Stimulated activated CD4-positive, alpha-beta T cell treated with anti-CD3 and anti-CD28 coated beads, Interleukin-4, amount 100 ng/mL, for 48 hours (primary cell): ENCODE results near the gene ZNF385C.
"Not testable (repeated sequence)": the region's sequence is repeated elsewhere in the genome, so short reads cannot be mapped to it uniquely, and the experiment has no call there.

Experiments
- DNase-seq, 2 donors: peaks; one replicate each; pipeline ENCODE4 v3.0.0-alpha.2; 2020; ENCODE audit warnings: low read depth in 2 of 2

The ZNF385C gene, protein sequence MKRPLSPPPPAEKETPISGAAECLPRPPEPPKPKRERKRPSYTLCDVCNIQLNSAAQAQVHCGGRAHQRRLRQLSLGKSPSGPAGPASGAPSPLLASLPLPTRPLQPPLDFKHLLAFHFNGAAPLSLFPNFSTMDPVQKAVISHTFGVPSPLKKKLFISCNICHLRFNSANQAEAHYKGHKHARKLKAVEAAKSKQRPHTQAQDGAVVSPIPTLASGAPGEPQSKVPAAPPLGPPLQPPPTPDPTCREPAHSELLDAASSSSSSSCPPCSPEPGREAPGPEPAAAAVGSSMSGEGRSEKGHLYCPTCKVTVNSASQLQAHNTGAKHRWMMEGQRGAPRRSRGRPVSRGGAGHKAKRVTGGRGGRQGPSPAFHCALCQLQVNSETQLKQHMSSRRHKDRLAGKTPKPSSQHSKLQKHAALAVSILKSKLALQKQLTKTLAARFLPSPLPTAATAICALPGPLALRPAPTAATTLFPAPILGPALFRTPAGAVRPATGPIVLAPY

DNA sequence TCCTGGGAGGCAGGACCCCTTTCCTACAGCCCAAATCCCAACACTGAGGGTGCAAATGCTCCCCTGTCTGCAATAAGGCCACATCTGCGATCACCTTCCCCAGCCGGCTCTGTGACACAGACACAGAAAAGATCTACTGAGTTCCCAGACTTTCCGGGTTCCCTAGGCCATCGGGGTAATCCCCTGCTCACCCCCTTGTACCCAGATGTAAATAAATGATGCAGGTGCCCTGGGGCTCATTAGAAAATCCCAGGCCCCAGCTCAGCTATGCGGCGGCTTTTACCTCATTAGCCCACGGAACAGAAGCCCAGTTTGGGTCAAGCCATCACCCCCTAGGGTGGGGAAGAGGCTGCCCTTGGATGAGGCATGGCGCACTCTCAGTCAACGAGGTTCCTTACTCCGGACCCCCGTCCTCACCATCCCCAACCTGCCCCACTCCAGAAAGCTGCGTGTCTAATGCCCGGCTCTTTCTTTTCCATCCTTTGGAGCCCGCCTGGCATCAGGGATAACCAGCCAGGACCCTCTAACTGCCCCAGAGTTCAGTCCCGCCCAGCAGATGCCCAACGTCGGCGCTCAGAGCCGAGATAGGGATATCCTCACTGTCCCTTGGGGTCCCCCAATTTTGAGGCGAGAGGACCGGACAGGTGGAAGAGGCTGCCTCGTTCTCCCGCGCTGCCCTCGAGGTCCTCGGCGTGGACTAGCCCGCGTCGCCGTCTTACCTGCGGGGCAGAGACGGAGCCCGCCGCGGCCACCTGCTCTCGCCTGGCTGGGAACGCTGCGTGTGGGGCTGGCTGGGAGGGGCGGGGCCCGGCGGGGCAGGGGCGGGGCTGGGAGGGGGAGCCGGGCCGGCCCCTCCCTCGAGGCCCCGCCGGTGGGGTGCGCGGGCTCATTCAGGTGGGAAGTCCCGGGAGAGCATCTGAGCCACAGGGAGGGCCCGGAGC, at the start of gene ZNF385C:
Gene ZNF385C, minus strand, starts transcription at position 783 of the 941 bp plus-strand sequence. CDS start 35,417 bp downstream, outside the sequence.
- DNase-seq = peak in 1 of 2 donors; percentile 45

DNA sequence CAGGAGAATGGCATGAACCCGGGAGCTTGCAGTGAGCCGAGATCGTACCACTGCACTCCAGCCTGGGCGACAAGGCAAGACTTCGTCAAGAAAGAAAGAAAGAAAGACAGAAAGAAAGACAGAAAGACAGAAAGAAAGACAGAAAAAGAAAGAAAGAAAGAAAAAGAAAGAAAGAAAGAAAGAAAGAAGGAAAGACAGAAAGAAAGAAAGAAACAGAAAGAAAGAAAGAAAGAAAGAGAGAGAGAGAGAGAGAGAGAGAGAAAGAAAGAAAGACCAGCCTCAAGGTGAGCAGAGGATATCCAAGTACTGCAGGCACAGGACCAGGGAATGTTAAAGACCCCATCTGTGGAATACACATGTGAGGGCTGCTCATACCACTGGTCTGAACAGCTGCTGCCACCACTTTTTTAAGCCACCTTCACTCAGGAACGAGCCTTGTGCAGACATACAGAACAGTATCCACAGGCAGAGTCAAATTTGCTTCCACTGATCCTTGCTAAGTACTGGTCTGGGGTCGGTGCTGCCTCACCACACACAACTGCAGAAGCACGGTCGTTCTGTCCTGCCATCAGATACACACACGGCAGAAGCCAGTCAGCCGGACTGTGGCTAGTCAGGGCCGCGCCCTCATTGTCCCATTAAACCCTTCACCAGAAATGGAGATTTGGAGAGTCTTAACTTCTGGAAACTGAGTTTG, 48.8 kb upstream of the ZNF385C start:
- DNase-seq = no peak

DNA sequence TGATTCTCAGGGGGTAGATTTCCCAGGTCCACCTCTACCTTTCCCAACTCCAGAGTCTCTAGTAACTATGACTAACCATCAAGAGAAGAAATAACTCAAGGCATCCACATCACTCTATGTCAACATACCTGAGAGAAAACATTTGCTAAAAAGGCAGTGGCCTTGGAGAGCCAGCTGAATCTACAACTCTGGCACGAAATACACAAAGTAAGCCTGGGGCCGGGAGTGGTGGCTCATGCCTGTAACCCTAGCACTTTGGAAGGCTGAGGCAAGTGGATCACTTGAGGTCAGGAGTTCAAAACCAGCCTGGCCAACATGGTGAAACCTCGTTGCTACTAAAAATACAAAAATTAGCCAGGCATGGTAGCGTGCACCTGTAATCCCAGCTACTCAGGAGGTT, 44.9 kb upstream of the ZNF385C start:
- DNase-seq = not testable (repeated sequence)

DNA sequence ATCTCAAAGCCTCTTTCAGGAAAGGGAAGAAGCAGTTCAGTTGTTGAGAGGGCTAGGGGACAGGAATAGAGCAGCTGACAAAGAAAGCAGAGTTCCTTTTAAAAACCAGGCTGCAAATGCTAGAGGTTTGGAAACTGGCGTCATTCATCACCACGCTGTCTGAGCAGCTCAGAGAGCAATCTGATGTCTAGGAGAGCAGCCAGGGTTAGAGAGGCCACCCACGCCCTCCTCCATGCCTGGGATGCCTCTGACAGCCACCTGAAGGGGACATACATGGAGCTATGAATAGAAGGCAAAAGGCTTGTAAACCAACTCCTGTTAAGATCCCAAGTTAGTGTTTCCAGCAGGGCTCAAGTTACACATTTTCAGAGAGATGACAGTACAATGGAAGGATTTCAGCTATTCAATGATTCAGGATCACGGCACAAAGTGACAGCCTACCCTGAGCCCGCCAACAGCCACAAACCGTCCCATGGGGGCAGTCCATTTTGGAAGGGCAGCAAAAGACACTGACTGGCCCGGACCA, 44.2 kb upstream of the ZNF385C start:
- DNase-seq = no peak

DNA sequence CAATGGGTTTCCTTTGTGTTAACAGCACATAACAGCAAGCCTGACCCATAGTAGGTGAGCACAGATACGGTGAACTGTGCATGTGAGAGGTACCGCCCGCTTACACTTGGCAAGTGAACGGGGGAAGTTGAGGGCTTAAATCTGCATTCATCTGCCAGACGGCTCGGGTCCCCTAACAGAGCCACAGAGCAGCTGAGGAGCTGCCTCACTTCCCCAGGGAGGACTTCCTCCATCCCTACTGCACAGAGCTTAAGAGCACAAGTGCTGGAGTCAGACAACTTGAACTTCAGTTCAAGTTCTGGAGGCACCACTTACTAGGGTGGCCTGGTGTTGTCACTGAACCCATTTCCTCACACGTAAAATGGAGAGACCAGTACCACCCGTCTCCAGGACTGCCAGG, 43.1 kb upstream of the ZNF385C start:
- no peak for DNase-seq

DNA sequence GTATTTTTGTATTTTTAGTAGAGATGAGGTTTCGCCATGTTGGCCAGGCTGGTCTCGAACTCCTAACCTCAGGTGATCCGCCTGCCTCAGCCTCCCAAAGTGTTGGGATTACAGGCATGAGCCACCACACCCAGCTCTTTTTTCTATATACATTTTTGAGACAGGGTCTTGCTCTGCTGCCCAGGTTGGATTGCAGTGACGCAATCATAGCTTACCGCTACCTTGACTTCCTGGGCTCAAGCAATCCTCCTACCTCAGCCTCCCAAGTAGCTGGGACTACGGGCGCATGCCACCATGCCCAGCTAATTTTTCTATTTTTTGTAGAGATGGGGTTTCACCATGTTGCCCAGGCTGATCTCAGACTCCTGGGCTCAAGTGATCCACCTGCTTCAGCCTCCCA, 42.4 kb upstream of the ZNF385C start:
- not testable (repeated sequence) for DNase-seq

DNA sequence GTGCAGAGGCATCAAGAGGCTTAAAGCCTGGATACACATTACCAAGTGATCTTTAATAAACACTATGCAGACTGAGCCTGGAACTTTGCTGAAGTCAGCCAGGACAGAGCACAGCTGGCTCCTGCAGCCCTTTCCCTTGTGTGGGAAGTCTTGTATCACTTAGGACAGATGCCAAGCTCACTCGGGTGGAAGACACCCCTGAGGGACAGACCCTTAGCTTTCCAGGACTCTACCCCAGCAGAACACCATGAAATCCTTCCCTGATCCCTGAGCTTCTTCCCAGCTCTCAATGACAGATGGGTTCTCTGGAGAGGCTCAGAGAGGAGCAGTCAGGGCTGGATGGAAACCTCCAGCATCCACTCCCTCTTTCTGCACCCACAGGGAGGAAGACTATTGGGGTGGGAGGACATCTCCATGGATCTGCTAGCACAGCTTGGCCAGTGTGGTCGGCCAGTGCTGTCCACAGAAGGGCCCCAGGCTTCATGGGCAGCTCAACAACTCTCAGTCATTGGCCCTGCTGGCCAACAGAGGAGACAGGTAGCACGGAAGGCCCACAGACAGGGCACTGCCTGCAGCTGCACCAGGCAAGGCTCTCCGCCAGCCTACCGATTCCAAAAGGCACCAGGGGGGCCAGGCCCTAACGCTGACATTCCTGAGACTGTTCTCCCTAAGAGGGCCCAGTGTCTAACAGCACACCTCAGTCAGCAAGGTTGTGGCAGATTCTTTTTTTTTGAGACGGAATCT, 40.6 kb upstream of the ZNF385C start:
- no peak for DNase-seq

DNA sequence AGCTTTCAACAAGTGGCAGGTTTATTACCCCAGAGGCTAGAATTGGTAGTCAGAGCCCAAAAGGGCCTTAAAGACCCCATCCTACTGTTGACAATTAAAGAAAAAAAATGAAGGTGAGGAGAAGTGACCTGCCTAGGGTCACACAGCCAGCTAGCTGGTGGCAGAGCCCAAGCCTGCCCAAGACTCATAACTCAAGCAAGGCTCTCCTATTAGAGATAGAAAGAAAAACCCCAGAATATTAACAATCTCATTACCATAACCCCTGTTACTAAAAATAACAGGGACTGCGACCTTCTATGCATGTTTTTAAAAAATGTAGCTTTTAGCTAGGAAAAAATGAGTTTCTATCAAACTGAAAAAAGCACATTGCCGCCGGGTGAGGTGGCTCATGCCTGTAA, 38.4 kb upstream of the ZNF385C start:
- DNase-seq = no peak

DNA sequence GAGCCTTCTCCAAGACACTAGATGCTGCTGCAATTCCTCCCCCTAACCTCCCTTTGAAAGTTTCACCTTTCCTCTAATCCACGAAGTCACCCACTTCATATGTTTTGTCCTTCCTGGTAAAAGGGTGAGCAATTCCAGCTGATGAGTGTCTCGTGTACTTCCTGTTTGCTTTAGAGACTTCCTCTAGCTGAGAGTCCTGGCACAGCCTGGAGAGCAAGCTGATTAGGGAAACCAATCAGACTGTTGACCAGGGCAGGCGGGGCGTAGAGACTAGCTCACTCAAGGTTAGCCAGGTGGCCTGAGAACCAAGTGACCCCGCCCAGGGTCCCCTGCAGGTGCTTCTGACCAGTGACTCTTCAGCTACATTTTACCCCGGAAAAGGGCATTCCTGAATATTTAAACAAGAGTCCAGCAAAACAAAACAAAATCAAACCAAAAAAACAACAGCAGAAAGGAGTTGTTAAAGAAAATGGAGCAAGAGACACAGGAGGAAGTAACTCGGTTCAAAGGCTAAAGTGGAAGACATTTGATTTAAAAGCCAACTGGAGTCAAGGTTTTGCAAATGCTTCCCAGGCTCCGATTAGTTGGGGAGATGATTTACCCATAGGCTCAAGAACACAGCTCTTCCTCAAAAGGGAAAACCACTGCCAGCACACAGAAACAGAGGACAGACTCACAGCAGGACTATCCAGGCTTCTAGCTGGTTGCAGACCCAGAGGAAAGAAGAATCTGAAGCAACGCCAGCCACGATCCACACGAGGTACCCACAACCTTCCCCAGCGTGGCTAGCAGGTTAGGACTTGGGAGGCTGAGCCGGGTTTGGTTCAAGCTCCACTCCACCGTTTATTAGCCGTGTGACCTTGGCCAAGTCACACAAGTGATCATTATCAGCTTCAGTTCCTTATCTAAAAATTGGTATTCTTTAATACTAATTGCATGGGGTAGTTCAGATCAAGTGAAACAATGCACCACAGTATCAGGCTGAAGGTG, 37.7 kb upstream of the ZNF385C start:
- DNase-seq = no peak

DNA sequence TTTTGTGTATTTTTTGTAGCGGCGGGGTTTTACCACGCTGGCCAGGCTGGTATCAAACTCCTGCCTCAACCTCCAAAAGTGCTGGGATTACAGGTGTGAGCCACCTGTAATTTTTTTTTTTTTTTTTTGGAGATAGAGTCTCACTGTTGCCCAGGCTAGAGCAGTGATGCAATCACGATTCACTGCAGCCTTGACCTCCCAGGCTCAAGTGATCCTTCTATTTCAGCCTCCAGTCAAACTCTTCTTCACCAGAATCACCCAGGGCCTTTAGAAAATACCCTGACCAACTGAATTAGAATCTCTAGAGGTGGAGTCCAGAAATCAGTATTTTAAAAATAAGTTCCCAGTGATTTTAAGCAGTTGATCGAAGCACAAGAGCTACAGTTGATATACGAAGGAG, 36.9 kb upstream of the ZNF385C start:
- DNase-seq = no peak

DNA sequence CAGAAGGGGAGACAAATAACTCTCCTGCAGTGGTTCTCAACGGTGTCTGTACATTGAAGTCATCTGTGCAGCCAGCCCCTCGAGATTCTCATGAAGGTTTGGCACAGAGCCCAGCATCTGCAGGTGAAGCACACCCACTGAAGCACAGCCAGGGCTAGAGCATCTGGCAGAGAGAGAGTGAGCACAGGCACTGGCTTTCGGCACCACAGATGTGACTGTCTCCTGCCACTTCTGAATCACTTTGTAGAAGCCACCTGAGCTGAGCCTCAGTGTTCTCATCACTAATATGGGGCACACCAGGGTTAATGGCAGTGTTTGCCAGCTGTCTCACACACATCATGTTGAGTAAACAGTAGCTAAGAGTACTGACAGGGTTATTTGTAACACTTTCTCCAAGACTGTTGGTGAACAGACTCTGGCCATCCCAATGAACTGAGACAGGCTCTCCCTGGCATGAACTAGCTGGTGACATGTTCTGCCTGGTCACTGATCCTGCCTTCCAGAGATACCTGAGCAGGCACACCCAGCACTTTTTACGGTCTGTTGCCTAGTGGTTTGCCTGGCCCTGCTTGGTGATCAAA, 35.3 kb upstream of the ZNF385C start:
- no peak for DNase-seq

DNA sequence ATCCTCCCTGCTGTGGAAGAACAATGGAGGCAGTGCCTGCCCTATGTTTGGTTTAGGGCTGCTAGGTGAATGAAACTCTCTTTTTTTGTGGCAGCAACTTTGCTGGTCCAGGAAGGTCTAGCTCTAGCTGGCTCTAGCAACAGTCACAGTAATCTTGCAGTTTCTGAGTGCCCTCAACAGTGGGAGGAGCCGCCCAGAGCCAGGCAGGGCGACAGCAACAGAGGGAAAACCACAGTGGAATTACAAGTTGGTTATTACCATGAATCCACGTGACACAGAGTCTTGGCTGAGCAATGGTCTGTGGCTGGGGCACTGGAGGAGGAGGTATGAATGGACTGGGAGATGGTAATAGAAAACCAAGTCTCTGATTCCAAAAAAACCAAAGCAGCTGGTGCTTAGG, 34.7 kb upstream of the ZNF385C start:
- peak in 1 of 2 donors; percentile 50 for DNase-seq

DNA sequence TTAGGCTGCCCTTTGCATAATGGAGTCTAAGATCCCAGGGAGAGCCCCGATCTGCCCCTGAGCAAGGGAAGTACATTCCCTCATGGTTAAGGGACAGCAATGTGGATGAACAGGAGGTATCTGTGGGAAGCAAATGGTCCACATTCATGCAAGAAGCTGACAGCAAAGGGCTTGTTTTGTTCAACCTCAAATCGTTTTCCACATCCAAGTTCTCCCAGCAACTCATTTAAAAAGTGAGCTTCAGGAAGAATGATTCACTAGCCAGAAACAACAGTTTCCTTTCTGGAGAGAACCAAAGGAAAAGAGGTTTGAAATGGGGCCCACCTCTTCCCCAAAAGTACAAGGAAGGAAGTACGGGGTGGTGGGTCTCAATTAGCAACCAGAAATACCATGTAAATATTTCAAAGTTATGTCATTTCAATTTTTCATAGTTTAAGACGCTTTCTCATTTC, 33.7 kb upstream of the ZNF385C start:
- no peak for DNase-seq

DNA sequence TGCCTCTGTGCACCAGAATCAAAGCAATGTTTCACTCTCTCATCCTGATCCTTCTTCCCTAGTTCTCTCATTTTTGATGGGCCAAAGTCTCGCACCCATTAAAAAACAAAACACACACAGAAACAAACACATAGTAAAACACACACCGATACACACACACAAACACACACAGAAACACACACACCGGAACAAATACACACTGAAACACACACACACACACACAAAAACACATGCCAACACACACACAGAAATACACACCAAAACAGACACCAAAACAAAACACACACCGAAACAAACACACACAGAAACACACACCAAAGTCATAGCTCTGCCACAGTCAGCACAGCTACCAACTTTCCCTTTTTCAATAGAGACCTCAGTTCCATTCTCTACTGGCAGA, 33.0 kb upstream of the ZNF385C start:
- no peak for DNase-seq

DNA sequence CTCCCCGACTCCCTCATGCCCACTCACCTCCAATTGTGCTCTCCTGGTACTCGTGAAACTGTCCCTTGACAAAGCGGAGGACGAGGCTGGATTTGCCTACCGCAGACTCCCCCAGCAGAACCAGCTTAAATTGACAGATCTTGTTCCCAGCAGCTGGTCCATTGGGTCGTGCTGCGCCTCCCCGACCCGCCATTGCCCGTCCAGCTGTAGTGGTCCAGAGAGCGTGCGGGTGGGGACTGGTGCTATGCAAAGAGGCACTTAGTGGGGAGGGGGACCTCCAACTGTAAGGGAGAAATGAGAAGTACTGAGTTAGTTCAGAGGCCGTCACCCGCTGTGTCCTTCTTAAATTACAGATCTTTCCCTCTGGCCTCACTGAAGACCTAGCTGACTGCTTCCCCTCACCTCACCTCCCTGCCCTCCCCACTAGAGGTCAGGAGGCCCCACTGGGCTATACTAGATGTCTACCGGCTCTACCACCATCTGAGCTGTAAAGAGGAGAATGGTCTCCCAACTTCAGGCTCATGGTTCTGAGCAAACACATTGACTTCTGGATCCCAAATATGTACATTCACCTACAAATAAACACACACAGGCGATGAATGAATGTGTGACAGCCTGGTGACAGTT, 32.1 kb upstream of the ZNF385C start:
- no peak for DNase-seq

DNA sequence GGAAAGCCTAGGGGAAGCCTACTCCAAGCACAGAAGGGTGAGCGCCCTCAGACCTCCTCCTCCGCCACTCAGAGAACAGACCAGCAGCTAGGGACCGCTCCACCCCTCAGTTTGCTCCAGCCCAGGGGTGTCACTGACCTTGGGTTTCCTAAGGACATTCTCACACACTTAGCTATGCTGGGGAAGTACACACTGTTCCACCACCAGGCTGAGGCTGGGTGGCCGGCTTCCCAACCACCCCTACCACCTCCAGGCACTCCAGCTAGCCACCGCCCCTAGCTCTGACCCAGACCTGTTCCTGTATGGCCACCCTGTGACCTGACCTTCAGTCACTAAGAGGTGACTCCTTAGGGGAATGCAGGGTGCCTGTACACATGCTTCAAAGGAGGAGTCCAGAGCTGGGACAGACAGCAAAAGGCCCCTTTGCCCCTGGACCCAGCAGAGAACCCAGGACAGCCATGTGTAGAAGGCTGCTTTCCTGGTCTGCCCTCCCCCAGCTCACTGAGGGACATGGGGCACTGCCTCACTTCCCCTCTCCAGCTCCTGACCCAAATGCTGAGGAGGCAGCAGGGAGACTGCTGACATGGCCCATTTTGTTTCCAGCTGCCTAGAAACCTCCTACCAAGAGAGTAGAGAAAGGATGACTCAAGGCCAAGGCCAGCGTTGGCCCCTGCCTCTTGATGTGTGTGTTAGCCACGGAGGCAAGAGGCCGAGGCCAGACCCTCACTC, 31.0 kb upstream of the ZNF385C start:
- no peak for DNase-seq

DNA sequence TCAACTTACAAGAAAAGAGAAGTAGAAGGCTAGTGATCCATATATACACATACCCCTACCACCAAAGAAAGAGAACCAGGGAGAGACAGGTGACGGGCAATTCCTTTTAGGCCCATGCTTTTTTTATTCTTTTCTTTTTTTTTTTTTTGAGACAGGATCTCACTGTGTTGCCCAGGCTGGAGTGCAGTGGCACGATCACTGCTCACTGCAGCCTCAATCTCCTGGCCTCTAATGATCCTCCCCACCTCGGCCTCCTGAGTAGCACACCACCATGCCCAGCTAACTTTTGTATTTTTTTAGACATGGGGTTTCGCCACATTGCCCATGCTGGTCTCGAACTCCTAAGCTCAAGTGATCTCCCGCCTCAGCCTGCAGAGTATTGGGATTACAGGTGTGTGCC, 29.1 kb upstream of the ZNF385C start:
- DNase-seq = no peak

DNA sequence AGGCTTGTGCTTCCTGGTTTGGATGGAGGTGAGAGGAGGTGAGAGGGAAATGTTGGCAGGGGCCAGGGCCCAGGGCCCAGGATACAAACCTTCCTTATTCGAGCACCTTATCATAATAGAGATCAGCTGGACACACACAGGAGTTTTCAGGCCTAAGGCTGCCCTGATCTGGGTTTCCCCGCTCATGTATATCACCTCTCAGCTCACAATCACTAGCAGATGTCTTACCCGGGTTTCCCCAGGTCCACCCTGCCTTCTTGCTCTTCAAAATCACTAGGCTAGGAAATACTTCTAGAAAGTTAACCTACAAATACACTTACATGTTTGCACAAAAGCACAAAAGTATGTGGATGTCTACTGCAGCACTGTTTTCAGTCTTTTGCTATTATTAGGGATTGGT, 28.6 kb upstream of the ZNF385C start:
- DNase-seq = no peak
